Loucy (cell line): ENCODE data around the gene LDB1.

ENCODE experiments used
- H2AFZ ChIP-seq: fragments of 200-600 bp; sonication (generic); 2 replicates; pipeline ENCODE4 v1.6.0; 2016; ENCODE audit warnings: antibody characterized with exemption, mild to moderate bottlenecking, low read length, moderate library complexity
- H3F3A ChIP-seq: fragments of 200-600 bp; 2 replicates; pipeline ENCODE4 v1.6.0; 2016; ENCODE audit warnings: antibody characterized with exemption, low read depth, mild to moderate bottlenecking
- H3K27me3 ChIP-seq: fragments of 200-600 bp; sonication (generic); 2 replicates; pipeline ENCODE4 v1.6.1; 2014; ENCODE audit warnings: low read length, mild to moderate bottlenecking; ENCODE audit not compliant: insufficient read depth, poor library complexity, severe bottlenecking
- H3K36me3 ChIP-seq: fragments of 200-600 bp; sonication (generic); 2 replicates; pipeline ENCODE4 v1.6.1; 2016; ENCODE audit warnings: low read length; ENCODE audit not compliant: insufficient read depth
- H3K4me1 ChIP-seq: fragments of 200-600 bp; sonication (generic); 2 replicates; pipeline ENCODE4 v1.5.1; 2014; ENCODE audit warnings: low read length, mild to moderate bottlenecking; ENCODE audit not compliant: insufficient read depth, poor library complexity, severe bottlenecking
- H3K4me2 ChIP-seq: fragments of 200-600 bp; sonication (generic); 2 replicates; pipeline ENCODE4 v1.6.0; 2014; ENCODE audit warnings: antibody characterized with exemption, low read length, low read depth, mild to moderate bottlenecking; ENCODE audit not compliant: poor library complexity, severe bottlenecking
- H3K4me3 ChIP-seq: fragments of 200-600 bp; sonication (generic); 2 replicates; pipeline ENCODE4 v1.5.1; 2014; ENCODE audit warnings: low read length, mild to moderate bottlenecking, mixed read lengths; ENCODE audit not compliant: poor library complexity, severe bottlenecking
- H3K79me2 ChIP-seq: fragments of 200-600 bp; sonication (generic); 2 replicates; pipeline ENCODE4 v1.6.1; 2014; ENCODE audit warnings: low read length; ENCODE audit not compliant: insufficient read depth
- H3K9ac ChIP-seq: fragments of 200-600 bp; sonication (generic); 2 replicates; pipeline ENCODE4 v1.6.0; 2014; ENCODE audit warnings: mild to moderate bottlenecking, low read depth, low read length, moderate library complexity; ENCODE audit not compliant: poor library complexity, severe bottlenecking
- H3K9me2 ChIP-seq: fragments of 200-600 bp; sonication (generic); replicated peaks from 2 replicates; pipeline ENCODE4 v1.6.1; 2016; ENCODE audit warnings: low read depth, low read length, mixed read lengths
- H3K9me3 ChIP-seq: fragments of 200-600 bp; sonication (generic); 2 replicates; pipeline ENCODE4 v1.6.1; 2014; ENCODE audit warnings: mild to moderate bottlenecking, antibody characterized with exemption, low read length, low read depth; ENCODE audit not compliant: insufficient read depth
- H4K20me1 ChIP-seq: fragments of 200-600 bp; sonication (generic); 2 replicates; pipeline ENCODE4 v1.6.0; 2014; ENCODE audit warnings: antibody characterized with exemption, low read length, mild to moderate bottlenecking; ENCODE audit not compliant: insufficient read depth, poor library complexity, severe bottlenecking
- EZH2phosphoT487 ChIP-seq: fragments of 200-600 bp; IDR thresholded peaks from 2 replicates; pipeline ENCODE4 v1.6.1; 2018; ENCODE audit warnings: antibody characterized with exemption, mild to moderate bottlenecking, moderate library complexity, borderline replicate concordance
- TF ChIP-seq, protein P1 (sequence below): fragments of 200-600 bp; sonication (generic); conservative IDR thresholded peaks from 2 replicates; pipeline ENCODE4 v1.5.1; 2014; ENCODE audit warnings: mild to moderate bottlenecking, antibody characterized with exemption, low read length

The LDB1 gene

DNA sequence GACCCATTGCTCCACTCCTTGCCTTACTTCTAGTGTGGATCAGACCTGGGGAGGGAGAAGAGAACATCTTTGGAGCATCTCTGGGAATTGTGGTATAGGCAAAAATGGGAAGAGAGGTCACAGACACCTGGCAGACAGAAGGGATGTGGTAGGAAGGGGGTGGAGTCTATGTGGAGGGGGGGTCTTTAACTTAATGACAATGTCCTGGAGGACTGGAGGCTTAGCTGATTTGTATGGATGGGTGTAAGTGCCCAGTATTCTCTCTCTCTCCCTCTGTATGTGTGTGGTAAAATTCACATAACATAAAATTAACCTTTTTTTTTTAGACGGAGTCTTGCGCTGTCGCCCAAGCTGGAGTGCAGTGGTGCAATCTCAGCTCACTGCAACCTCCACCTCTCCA lies 3.1 kb upstream of the LDB1 start:
- H3K27me3 ChIP-seq = no peaks in the 10 kb centered on the region
- no peaks in the 10 kb centered on the region for H3K36me3 ChIP-seq
- H3F3A ChIP-seq = 0 out of 2 replicates have a peak, but pooled peaks cover 5% of the 10 kb centered on the region
- no peak overlapping the region for H3K9ac ChIP-seq
- TF ChIP-seq EZH2phosphoT487 = no peak
- TF ChIP-seq, protein P1, sequence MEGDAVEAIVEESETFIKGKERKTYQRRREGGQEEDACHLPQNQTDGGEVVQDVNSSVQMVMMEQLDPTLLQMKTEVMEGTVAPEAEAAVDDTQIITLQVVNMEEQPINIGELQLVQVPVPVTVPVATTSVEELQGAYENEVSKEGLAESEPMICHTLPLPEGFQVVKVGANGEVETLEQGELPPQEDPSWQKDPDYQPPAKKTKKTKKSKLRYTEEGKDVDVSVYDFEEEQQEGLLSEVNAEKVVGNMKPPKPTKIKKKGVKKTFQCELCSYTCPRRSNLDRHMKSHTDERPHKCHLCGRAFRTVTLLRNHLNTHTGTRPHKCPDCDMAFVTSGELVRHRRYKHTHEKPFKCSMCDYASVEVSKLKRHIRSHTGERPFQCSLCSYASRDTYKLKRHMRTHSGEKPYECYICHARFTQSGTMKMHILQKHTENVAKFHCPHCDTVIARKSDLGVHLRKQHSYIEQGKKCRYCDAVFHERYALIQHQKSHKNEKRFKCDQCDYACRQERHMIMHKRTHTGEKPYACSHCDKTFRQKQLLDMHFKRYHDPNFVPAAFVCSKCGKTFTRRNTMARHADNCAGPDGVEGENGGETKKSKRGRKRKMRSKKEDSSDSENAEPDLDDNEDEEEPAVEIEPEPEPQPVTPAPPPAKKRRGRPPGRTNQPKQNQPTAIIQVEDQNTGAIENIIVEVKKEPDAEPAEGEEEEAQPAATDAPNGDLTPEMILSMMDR = no peak
- no peaks in the 10 kb centered on the region for H3K9me3 ChIP-seq
- no peak overlapping the region for H3K4me3 ChIP-seq
- H3K9me2 ChIP-seq = no peaks in the 10 kb centered on the region
- no peak overlapping the region for H2AFZ ChIP-seq
- H4K20me1 ChIP-seq = peaks cover 5% of the 10 kb centered on the region
- no peak overlapping the region for H3K4me2 ChIP-seq
- peaks cover 21% of the 10 kb centered on the region for H3K4me1 ChIP-seq
- H3K79me2 ChIP-seq = peaks cover 18% of the 10 kb centered on the region

GRCh38 chr10:102122450-102122849 lies 2.3 kb upstream of the LDB1 start:
- H3F3A ChIP-seq = 0 out of 2 replicates have a peak, but pooled peaks cover 7% of the 10 kb centered on the region
- H3K4me3 ChIP-seq = no peak overlapping the region
- H3K9me2 ChIP-seq = no peaks in the 10 kb centered on the region
- H3K9me3 ChIP-seq = no peaks in the 10 kb centered on the region
- TF ChIP-seq, protein P1 = no peak
- no peak for TF ChIP-seq EZH2phosphoT487
- no peaks in the 10 kb centered on the region for H3K36me3 ChIP-seq
- H4K20me1 ChIP-seq = peaks cover 5% of the 10 kb centered on the region
- no peaks in the 10 kb centered on the region for H3K27me3 ChIP-seq
- H2AFZ ChIP-seq = no peak overlapping the region
- peaks cover 23% of the 10 kb centered on the region for H3K79me2 ChIP-seq
- no peak overlapping the region for H3K4me2 ChIP-seq
- H3K9ac ChIP-seq = no peak overlapping the region
- peaks cover 28% of the 10 kb centered on the region for H3K4me1 ChIP-seq

- Histone ChIP-seq H3K4me3 (peak overlapping the region; percentile 76), H4K20me1 (peaks cover 8% of the 10 kb centered on the region), H3K4me1 (peaks cover 32% of the 10 kb centered on the region), H3K4me2 (peak overlapping the region; percentile 87), H3F3A (peaks cover 10% of the 10 kb centered on the region; the same call in 1 of the 2 replicates), H3K79me2 (peaks cover 27% of the 10 kb centered on the region), H3K27me3 (no peaks in the 10 kb centered on the region), H3K36me3 (no peaks in the 10 kb centered on the region), H2AFZ (no peak overlapping the region), H3K9ac (peak overlapping the region; percentile 94), H3K9me2 (no peaks in the 10 kb centered on the region), H3K9me3 (no peaks in the 10 kb centered on the region)
- TF ChIP-seq EZH2phosphoT487 = no peak
- TF ChIP-seq, protein P1 = no peak
These were observed 1.7 kb upstream of the LDB1 start for GRCh38 chr10:102121739-102122372.
